HS-5 (cell line): ENCODE measurements around the gene TBX1.

Experiments
- DNase-seq: peaks from one replicate; pipeline ENCODE4 v3.0.0-alpha.2; 2012; ENCODE audit warnings: low read depth

The TBX1 gene

DNA sequence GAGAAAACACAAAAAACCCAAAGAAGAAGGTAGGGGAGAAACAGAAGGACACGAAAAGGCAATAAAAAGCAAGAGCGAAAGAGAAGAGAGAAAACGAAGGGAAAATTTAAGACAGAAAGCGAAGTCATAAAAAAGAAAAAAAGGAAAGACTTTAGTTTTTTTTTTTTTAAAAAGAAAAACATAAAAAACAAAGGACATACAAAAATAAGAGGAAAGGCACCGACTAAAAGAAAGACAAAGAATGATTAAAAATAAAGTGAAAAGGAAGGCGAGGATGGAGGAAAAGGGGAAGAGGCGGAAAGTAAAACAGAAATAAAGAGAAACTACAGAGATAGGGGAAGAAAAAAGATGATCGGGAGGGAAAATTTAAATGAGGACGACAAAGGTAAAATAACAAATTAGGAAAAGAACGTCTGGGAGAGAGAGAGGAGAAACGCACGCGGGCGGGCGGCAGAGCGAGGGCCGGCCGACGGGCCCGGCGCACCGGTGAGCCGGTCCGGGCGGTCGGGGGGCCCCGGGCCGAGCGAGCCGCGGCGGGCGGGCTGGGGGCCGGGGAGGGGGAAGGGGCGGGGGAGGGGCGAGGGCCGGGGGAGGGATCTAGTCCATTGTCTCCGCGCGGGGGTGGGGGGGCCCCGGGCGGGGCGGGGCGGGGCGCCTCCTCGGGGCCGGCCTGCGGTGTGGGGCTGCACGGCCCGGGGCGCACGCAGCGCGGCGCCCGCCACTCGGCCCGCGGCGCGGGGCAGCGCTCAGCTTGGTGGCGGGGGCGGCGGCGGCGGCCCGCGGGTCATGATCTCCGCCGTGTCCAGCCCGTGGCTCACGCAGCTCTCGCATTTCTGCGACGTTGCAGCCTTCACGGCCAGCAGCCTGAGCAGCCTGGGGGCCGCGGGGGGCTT is at the start of gene TBX1:
Gene TBX1 (plus strand): TSS at position 721 of the 893 bp plus-strand sequence. CDS start 66 bp downstream, at position 787.
- DNase-seq, result no peak

DNA sequence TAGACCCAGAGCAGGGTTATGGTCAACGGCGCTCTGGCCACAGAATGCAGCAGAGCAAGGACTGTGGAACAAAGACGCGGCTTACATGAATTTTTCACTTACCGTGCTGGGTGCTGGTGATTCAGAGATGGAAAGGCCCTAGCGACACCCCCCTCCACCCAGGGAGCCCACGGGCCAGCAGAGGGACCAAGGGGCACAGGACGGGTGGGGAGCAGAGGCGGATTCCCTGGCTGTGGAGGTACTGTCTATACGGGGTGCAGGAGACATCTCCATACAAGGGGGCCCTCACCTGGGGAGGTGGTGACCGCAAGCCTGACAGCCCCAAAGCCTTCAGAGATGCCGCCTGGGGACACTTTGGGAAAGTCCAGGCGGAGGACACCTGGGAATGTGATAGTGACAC is 47.3 kb upstream of the TBX1 start:
- no peak for DNase-seq

DNA sequence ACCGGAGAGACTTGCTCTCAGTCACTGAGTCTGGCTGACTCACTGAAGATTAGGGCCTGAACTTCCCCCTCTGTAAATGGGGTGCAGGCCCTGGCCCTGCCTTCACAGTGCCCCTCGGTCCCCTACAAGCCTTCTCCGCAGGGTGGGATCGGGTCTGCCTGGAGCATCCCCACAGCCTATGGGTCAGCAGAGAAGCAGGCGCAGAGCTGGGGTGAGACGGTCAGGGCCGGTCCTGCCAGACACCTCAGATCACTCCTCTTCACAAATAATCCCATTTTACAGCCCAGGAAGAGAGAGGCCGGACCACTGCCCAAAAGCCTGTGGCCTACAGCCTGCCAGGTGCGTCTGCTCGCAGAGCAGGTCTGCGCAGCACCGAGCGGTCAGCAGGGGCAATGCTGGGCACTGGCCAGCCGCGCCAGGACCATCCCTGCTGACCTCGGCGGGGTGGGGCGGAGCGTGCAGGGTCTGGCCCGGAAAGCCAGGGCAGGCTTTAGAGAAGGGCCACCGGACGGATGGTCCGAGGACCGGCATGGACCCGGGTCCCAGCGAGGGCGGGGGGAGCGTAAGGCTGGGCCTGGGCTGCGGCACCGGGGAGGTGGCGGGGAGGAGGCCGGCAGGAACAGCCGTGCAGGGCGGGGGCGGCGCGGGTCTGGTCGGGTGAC is 46.8 kb upstream of the TBX1 start:
- DNase-seq, result no peak

DNA sequence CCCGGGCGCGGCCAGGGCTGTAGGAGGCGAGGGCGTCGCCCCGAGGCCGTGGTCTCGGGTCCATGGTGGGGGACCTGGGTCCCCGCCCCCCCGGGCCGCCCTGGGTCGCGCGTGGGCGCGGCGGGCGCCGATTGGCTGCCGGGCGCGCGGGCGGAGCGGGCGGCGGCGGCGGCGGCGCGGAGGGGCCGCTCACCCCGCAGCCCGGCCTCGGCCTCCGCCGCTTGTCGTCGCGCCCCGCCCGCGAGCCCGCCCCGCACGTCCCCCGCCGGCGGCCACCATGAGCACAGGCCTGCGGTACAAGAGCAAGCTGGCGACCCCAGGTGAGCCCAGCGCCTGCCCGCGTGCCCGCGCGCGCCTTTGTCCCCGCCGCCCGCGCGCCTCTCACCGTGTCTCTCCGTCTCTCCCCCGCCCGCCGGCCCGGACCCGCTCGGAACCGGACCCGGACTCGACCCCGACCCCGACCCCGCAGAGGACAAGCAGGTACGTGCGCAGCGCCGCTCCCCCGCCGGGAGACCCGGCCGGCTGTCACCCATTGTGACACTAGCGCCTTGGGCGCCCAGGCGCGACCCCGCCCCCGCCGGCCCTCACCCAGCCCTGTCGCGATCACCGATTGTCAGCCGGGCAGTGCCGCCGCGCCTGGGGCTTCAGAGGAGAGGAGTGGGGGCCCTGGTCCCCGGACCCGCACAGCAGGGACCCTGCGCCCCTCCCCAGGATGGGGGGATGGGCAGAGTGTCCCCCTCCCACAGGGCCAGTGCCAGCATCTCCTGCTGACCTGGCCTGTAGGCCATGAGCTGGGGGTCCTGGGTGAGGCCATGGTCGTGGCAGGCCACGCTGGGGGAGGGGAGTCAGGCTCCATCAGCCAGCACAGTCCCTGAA is 46.0 kb upstream of the TBX1 start, which contains the start of gene SEPTIN5:
Gene SEPTIN5 (plus strand): TSS at position 192 of the 876 bp plus-strand sequence. CDS start 86 bp downstream, at position 278.
- no peak for DNase-seq

DNA sequence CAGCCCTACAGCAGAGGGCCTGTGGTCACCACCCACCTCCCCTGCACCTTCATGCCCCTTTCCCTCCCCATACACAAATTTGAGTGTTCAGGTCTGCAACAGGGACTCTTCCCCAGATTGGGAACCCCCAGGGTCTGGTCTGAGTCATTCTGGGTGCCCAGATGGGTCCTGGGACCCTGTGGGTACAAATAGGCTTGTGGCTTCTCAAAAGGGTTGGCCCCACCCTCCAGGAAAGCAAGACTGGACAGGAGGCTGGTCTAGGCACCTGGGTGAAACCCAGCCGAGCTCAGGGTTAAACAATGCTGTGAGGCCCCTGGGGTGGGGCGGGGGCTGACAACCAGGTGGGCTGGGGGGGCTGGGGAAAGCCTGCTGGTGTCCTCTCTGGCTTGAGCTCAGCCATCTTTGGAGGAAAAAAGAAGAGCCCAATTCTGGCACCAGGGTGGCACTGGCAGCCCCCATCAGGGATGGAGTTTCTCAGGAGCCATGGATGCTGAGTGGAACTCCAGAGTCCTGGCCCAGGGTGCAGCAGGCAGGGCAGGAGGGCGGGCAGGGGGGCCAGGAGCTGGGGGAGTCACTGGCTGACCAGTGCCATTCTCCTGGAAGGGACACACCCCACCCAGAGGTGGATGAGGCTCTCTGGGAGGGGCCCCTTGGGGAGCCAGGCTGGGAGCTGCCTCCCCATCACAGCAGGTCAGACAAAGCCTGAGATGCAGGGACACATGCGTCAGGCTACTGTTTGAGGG is 45.2 kb upstream of the TBX1 start:
- no peak for DNase-seq

DNA sequence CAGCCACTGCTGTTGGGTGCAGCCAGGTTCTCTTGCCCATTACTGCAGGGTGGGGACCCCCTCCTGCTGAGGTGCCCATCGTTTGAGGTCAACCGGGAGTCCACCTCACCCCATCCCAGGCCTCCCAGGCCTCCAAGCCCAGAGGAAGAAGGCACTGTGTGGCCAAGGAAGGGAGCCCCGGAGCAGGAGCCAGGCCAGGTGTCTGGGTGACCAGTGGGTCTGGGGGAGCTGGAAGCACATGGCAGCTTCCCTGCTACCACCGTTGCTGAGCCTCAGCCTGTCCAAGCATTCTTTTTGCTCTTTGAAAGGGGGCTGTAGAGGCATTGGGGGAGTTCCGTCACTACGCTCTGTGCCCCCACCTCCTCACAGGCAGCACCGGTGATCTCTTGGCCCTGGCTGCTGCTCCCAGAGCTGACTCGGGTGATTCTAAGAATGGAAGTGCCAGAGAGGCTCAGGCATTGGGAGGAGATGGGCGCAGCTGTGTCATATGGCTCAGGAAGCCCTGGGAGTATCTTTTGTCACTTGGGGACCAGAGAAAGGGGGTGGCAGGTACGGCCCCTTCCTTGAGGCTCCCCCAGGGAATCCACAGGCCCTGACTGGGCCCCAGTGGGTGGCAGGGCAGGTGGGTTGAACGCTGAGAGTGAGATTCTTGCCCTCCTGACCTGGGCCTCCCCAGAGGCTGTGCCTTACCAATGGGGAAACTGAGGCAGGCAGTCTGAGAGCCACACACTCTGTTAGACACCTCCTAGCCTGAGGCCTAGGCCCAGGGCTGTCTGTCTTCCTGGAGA is 44.3 kb upstream of the TBX1 start:
- no peak for DNase-seq

DNA sequence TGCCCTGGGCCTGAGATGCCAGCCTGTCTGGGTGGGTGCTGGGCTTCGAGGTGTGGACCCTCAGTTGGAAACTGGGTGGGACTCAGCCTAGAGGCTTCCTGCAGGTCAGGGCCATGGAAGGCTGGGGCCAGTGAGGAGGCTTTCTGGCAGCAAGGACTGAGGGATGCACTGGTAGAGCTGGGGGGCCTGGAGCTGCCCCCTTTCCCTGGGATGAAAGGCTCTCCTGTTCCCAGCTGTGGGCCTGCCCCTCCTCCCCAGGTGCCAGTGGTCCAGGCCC is 43.8 kb upstream of the TBX1 start:
- no peak for DNase-seq

DNA sequence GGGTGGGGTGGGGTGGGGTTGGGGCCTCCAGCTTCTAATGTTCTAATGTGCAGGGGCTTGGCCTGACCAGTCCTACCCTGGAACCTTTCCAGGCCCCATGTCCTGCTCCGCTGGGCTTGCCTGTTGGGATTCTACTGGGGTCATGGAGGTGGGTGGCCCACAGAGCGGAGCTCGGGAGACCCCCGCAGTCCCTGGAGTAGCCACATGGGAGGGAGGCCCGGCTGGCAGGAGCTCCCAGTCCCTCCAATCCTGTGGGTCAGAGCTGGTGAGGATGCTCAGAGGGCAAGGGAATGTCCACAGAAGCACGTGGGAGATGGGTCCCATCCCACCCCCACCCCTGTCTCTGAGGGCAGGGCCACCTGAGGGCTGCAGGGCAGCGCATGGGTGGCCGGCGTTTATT is 43.4 kb upstream of the TBX1 start:
- DNase-seq, result no peak

DNA sequence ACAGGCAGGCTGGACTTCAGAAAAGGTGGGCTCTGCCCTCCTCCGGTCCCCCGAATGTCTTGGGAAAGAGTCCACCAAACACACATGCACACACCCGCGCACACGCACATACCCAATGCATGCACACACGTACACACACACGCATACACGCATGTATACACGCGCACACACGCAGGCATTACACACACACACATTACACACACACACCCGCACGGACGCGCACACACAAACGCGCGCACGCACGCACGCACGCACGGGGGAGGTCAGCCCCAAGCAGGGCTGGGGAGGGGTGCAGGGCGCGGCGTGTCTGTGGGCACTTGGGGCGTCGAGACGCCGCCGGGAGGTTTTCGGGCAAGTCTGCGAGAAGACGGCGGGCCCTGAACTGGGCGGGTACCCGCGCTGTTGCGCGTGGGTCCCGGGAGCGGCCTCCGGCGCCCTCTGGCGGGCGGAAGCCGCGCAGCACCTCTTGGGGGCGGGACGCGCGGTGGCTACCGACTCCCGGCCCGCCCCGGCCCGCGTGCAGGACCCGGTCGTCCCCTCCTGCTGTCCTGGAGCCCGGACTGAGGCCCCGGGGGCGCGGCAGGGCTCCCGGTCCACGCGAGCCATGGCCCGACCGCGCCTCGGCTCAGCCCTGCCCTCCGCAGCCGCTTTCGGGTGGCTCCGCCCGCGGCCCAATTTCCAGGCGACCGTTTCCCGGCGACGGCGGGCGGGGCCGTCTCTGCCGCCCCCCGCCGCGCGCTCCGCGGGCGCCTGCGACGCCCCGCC is 42.7 kb upstream of the TBX1 start:
- DNase-seq, result peak; percentile 22

DNA sequence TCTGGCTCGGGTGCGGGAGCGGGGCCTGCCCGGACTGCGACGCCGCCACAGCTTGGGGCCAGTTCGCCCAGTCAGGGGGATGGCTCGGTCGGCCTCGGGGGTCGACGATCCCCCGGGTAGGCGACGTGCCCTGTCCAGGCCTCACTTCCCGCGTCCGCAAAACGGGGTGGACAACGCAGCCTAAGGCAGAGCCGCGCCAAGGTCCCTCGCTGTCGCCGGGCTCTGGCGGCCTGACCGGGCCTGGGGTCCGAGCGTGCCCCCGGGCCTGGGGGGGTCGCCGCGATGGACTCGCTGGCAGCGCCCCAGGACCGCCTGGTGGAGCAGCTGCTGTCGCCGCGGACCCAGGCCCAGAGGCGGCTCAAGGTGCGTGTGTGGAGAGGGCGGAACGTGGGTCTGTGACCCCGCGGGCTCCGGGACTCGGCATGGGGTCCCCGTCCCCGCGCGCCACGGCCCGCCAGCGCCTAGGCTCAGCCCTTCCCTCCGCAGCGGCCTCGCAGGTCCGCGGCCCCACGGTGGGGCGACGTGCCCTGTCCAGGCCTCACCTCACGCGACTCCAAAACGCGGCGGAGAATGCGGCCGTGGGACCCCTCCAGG is 42.0 kb upstream of the TBX1 start:
- DNase-seq, result no peak

DNA sequence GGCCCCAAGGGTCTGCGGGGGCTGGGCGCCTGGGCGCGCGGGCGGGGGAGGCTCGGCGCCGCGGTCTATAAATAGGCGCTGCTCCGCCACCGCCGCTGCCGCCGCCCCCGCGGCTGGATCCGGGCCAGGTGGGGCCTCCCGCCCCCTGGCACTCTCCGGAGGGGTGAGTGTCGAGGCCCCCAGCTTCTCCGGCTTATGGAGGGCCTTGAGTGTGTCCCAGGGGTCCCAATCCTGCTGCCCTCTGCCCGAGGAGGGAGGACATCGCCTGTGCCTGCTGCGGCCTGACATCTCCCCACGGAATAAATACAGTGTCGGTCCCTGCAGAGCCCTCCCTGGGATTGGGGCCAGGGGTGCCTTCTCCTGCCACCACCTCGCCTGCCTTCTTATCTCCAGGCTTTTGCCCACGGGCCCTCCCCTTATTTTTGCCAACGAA is 41.5 kb upstream of the TBX1 start:
- no peak for DNase-seq

DNA sequence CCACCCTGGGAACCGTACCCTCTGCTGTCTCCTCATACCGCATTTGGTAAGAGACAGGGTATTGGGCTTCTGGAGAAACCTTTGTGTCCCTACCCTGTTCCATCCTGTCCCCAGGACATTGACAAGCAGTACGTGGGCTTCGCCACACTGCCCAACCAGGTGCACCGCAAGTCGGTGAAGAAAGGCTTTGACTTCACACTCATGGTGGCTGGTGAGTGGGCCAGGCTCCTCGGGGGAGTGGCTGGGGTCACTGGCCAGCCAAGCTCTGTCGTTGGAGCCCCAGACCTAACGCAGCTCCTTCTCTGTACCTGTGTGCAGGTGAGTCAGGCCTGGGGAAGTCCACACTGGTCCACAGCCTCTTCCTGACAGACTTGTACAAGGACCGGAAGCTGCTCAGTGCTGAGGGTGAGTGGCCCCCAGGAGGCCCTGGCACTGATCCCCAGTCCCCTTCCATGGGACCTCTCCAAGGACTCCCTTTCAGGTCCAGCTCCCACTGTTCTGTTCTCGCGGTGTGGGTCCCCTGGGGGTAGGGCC is 41.0 kb upstream of the TBX1 start:
- DNase-seq, result no peak

DNA sequence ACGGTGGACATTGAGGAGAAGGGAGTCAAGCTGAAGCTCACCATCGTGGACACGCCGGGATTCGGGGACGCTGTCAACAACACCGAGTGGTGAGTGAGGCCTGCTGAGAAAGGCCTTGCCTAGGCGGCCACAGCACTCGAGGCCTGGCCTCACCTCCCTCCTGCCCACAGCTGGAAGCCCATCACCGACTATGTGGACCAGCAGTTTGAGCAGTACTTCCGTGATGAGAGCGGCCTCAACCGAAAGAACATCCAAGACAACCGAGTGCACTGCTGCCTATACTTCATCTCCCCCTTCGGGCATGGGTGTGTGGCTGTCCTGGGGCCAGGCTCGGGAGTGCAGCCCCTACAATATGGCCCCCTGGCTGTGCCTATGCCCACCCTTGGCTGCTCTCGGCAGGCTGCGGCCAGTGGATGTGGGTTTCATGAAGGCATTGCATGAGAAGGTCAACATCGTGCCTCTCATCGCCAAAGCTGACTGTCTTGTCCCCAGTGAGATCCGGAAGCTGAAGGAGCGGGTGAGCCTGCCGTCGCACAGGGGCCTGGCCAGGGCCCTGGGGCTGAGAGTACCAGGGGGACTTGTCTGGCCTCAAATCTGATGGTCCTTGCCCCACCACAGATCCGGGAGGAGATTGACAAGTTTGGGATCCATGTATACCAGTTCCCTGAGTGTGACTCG is 40.3 kb upstream of the TBX1 start:
- no peak for DNase-seq

DNA sequence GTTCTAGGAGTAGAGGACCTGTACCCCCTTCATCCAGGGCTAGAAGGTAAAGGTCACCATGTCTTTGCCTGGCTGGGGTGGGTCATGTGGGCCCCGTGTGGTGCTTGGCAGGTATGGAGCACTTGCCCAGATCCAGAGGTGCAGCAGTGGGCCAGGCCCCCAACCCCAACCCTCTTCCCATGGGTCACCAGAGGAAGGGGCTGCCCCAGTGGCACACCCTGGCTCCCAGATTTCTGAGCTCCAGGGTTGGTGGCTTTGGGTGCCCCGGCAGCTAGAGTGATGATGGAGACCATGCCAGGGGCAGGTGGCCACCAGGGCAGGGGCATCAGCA is 39.6 kb upstream of the TBX1 start:
- no peak for DNase-seq

DNA sequence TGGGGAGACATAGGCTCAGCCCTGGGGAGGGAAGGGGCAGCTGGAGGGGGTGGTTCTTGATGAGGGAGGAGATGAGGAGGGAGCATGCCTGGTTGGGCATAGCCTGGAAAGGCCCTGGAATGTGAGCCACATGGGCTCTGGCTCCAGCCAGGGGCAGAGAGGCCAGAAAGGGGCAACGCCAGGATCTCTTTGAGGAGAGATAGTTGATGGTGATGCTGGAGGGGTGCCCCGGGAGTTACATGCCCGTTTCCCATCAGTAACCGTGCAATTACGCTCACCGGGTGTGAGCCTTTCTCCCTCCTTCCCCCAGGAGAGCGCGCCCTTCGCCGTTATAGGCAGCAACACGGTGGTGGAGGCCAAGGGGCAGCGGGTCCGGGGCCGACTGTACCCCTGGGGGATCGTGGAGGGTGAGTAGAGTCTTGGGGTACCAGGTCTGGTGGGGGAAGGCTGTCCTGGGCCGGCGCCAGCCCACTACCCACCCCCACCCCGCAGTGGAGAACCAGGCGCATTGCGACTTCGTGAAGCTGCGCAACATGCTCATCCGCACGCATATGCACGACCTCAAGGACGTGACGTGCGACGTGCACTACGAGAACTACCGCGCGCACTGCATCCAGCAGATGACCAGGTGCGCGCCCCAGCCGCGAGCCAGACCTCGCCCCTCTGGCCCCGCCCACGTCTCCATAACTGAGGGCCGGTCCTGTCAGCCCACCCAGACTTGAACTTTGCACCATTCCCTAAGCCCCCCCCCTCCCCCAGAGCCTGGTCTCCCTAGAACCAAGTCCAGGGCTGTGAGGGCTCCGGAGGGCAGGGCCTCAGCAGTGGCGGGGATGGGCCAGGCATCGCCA is 39.0 kb upstream of the TBX1 start:
- DNase-seq, result no peak

DNA sequence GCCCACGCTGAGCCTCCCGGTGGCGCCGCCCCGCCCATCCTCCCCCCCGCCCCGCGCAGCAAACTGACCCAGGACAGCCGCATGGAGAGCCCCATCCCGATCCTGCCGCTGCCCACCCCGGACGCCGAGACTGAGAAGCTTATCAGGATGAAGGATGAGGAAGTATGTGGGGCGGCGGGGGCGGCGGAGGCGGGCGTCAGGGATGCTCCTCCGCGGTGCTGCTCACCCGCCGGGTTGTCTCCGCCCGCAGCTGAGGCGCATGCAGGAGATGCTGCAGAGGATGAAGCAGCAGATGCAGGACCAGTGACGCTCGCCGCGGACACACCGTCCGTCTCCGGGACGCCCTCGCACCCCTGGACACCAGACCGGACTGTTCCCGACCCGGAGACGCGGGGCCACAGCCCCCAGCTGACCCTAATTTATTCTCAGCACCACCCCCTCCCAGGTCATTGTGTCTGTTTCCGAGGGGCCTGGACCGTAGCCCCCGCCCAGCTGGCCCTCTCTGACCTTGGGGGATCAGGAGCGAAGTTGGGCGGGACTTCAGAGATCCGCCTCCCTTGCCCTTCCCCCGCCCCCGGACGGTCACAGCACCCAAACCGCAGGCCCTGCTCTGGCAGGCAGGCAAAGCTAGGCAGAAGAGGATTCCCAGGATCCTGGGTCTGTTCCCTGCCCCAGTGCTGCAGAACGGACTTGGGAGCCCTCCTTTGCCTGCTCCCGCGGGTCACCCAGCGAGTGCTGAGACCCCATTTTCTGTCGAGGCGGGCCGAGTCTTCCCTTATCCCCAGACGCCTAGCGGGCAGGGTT is 38.2 kb upstream of the TBX1 start:
- no peak for DNase-seq

DNA sequence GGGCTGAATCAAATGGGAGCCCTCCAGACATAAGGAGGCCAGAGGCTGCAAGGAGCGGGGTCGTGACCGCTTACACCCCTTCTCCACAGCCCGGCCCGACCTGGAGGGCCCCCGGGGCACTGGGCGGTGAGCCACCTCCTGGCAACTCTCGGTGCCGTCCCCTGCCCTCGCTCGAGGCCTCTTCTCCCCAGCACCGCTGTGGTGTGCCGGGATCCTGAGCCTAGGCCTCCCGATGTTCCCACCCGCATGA is 37.7 kb upstream of the TBX1 start:
- no peak for DNase-seq
